ENCODE data around the gene GNAQ.

DNA sequence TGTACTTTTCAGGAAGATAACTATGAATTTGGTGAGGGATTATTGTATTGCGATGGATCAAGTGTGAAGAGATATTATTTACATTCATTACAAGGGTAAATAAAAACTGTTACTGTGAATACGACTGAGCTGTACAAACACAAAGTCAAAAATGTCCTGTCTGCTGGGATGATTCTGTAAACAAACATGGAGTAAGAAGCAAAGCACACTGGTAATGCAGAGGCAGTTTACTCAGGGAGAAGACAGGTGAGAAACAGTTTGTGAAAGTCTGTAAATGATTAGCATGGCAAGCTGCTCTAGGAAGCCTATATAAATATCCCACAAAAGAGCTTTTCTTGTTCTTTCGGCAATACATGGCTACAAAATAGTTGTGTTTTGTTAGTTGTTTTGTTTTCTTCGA, 268.0 kb downstream of the GNAQ start:
- no peak for TF ChIP-seq POLR2A (IDR thresholded peaks at IDR 0.05)
- TF ChIP-seq, protein P1, sequence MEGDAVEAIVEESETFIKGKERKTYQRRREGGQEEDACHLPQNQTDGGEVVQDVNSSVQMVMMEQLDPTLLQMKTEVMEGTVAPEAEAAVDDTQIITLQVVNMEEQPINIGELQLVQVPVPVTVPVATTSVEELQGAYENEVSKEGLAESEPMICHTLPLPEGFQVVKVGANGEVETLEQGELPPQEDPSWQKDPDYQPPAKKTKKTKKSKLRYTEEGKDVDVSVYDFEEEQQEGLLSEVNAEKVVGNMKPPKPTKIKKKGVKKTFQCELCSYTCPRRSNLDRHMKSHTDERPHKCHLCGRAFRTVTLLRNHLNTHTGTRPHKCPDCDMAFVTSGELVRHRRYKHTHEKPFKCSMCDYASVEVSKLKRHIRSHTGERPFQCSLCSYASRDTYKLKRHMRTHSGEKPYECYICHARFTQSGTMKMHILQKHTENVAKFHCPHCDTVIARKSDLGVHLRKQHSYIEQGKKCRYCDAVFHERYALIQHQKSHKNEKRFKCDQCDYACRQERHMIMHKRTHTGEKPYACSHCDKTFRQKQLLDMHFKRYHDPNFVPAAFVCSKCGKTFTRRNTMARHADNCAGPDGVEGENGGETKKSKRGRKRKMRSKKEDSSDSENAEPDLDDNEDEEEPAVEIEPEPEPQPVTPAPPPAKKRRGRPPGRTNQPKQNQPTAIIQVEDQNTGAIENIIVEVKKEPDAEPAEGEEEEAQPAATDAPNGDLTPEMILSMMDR (IDR thresholded peaks at IDR 0.05), result no peak

Data from lower leg skin (tissue), 3 donors.